ENCODE measurements around the gene ZDHHC14.
A peak's percentile ranks its signal among the peaks of the same experiment; 100 is the strongest.
"Not testable (repeated sequence)": the region's sequence is repeated elsewhere in the genome, so short reads cannot be mapped to it uniquely, and the experiment has no call there.

Gene ZDHHC14

DNA sequence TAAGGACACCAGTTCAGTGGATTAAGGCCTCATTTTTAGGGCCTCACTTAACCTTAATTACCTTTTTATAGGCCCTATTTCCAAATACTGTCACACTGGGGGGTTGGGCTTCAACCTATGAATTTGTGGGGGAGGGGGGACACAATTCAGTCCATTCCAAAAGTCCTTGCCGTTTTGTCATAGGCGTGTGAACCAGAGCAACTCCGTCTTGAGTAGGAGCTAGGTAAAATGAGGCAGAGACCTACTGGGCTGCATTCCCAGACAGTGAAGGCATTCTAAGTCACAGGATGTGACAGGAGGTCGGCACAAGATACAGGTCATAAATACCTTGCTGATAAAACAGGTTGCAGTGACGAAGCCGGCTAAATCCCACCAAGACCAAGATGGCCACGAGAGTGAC is 328.6 kb downstream of the ZDHHC14 start:
- no peak for DNase-seq

DNA sequence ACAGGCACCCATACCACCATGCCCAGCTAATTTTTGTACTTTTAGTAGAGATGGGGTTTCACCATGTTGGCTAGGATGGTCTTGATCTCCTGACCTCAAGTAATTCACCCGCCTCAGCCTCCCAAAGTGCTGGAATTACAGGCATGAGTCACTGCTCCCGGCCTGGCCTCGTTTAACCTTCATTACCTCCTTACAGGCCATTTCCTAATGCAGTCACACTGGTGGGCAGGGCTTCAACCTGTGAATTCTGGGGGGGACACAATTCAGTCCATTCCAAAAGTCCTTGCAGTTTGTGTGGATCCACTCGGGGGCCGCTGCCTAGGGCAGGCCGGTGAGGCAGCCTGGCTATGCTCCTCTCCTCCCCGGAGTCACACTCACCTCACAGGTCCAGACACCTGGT is 329.6 kb downstream of the ZDHHC14 start:
- DNase-seq, result no peak

DNA sequence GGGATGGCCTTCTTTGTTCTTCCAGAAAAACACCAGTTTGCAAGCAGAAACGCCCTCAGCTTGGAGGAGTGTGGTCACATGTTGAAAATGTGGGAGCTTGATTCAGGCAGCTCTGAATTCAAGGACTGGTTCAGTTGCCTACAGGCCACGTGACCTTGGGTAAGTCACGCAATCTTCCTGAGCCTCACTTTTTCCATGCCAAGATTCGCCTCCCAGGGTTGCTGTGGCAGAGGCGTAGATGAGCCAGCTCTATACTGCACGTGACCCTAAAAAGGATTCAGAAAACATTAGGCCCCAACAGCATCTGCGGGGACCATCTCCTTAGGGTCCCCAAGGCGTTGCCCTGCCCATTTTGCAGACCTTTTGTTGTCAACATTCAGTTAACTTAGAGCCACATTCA is 330.1 kb downstream of the ZDHHC14 start:
- no peak for DNase-seq

DNA sequence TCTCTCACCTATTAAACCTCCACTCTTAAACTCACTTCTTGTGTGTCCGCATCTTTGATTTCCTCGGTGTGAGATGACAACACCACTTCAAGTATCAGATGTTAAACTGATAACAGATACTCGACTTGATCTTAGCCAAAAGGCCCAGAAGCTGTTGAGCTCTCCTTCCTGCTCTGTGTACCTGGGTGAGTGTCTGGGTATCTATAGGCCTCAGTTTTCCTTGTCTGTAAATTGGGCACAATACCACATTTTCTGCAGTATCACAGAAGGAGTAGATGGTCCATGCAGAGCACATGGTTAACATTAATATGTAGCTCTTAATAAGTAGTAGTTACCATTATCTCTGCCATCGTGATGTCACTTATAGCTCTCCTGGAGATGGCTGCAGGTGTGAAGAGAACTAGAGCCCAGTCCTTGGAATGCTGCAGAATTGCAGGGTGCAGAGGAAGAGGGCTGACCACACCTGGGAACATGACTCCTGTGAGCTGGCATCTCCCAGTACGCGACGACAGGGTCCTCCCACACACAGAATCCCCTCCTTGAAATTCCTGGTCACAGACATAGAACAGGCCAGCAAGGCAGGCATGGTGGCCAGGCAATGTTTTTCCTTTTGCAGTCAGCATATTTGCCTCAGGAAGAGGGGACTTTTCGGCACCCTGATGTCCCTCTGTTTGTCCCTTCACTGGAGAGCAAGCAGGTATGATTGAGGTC is 331.8 kb downstream of the ZDHHC14 start:
- no peak for DNase-seq

DNA sequence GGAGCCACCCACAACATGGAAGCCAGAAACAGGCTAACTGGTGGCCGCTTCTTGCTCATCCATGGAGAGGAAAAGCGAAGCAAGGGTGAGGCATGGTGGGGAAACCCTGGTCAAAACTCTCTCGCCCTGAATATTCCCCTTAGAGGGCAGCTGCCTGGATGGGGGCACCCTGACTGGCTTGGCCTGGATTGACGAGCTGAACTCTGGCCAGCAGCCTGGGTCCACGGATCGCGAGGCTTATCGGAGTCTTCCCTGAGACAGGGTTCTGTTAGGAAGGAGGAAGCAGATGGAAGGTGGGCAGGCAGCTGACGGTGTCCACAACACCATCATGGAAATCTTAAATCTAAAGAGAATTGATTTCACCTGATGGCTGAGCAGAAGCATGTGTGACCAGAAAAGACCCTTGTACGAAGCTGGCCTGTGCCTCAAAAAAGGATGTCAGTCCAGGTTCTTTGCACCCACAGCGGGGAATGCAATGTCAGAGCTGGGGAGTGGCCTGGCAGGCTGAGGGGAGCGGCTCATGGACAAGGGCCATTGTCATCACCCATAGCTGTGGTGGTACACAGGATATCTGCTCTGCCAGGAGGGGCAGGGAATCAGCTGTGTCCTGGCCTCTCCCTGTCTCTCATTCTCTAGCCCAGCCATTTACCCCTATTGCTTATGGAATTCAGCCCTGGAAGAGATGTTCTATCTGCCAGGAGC is 332.6 kb downstream of the ZDHHC14 start:
- DNase-seq, result no peak

DNA sequence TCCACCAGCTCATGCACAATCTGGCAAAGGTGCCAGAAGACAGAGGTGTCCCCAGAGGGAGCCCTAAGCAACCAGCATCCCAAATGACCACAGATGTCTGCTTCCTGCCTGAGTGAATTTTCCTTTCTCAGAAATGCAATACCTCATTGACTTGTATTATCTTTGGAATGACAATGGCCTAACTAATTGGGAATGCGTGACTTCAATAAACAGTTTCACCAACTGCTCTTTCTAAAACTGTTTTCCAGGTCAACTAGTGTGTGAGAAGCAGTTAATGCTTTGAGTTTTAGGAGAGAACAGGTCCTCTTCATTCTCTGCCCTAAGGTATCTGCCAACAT is 333.1 kb downstream of the ZDHHC14 start:
- DNase-seq, result no peak

DNA sequence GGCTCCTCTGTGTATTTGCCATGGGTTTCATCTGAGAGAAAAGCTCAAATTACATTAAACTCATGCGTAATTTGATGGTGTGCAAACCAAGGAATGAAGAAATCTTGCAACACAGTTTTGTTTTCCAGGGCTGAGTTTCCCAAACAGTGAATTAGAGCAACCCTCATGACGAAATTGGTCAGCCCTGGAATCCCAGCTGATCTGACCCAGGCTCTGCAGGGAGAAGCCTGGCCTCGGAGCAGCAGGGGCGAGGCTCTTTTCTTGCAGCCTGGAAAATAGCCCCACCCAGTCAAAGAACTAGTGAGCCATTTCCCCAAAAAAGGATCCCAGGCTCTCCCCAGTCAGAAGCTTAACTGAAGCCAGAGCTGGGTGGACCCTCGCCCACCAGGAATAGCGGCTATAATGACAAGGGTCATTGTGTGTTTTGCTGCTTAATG is 334.8 kb downstream of the ZDHHC14 start:
- no peak for DNase-seq

DNA sequence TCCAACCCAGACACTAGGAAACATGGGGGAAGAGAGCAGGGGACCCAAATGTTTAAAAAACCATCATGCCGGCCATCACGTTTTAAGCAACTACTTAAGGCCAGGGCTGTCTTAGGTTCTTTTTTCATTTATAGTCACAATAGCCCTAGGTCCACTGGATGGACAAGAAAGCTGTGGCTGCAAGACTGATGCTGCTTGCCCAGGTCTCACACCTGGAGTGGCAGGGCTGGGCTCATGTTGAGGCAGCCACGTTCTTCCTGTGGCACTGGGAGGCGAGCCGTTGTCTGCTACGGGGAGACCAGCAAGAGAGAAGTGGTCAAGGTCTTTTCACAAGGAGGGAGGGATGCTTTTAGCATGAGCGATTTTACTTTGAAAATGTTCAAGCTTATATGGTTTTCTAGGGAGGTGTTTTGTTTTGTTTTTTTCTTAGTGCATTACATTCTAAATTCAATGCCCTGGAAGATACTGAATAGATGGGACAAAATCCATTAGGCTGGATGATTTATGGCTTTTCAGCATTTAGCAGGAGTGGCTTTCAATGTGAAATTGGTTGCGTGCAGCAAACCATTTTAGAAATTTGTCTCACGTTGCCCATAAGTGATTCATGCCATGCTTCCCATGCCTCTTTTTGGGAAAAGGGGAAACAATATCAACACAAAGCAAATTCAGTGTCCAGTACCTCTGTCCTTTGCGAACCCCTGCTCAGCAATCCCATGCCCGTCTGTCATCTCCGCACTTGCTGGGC is 335.4 kb downstream of the ZDHHC14 start:
- no peak for DNase-seq

DNA sequence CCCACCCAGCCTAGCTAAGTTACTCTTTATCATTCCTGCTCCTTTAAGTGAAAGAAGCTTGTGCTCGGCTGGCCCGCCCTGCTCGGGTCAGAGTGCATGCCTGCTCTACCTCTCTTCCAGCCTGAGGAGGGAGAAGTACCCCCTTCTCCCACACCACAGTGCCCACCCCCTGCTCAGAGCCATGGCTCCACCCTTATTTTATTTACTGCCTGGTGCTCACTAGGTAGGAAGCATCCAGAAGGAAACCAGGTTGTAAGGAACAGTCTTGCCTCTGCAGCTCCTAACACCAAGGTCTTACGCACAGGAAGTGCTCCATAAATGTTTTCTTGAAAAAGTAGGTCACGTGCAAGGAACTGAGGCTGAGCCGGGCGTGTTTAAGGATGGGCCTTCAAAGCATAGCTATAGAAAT is 336.4 kb downstream of the ZDHHC14 start:
- no peak for DNase-seq

DNA sequence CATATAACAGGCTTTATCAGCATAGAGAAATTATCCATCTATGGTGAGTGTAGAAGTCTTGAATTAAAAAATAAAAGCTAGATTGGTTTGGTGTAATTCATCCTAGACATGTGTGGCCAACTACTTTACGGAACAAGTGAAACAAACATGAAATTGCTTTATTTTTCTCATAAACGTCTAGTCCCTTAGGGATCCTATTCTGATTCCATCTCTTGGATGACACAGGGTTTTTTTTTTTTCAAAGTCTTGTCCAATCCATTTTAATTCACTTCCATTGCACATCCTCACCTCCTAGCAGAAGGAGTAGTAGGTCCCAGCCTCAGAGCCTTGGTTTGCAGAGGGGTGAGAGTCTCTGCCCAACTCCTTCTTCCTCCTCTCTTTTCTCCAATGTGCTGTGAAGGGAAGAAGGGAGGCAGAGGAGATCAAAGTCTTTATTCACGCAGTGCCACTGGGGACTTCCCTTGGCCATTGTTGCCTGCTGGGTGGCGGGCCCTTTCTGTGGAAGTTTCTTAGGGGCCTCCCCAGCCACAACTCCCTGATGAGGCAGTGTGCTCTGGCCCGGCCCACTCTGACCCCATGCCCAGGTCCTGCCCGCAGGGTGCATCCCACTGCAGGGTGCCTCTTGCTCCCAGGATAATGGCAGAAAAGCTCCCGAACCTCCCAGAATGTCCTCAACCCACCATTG is 337.7 kb downstream of the ZDHHC14 start:
- no peak for DNase-seq

DNA sequence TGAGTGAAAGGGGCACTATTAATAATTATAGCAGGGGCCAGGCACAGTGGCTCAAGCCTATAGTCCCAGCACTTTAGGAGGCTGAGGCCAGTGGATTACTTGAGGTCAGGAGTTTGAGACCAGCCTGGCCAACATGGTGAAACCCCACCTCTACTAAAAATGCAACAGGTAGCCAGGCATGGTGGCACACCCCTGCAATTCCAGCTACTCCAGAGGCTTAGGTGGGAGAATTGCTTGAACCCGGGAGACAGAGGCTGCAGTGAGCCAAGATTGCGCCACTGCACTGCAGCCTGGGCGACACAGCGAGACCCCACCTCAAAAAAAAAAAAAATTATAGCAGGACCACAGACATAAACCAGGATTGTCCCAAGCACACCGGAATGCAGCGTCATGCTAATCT is 340.0 kb downstream of the ZDHHC14 start:
- DNase-seq, result not testable (repeated sequence)

DNA sequence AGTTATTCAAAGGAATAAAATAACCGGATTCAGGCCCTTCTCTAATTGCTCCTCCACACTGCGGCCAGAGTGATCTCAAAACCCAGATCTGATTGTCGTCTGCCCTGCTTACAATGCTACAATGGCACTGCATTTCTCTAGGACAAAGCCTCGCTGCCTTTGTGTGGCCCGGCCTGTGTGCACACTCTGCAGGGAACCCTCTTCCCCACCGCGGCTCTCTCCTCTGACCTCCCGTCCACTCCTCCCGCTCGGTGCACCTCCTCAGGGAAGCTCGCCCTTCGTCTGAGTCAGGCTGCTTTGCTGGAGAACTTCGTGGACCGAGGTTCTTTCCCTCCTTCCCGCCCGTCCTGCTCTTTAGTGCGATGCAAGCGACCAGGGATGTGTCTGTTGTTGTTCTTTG is 340.4 kb downstream of the ZDHHC14 start:
- no peak for DNase-seq

DNA sequence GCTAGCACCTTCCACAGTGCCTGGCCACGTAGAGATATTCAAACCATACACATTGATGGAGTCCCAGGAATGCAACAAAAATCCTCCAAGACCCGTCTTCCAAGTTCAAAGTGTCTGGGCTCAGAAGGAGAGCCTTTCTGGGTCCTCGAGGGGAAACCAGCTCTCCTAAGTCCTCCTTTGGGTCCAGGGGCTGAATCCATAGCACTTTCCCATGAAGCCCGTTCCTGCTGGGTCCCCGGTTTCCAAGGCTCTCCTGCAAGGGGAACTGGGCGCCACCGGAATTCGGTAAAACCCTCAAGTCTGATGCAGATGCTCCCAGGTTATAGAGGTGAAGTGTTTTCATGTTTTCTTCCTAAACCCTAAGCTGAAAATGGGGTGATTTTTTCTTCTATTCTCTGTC is 340.8 kb downstream of the ZDHHC14 start:
- no peak for DNase-seq

DNA sequence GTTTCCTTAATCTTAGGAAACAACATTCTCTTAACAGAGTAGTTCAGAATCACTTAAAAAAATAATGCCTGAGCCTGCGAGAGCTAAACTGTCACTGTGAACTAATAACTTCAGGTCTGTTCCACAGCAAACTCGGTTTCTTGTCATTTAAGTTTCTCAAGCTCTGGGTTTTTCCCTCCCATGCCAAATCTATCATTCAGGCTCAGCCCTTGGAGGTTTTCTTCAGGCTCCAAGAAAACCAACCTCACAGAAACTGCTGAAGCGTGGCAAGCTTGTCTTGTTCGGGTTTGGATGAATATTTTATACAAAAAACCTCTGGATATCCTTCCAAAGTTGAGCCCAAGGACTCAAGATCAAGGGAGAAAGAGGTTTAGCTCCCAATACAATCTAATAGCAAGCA is 342.4 kb downstream of the ZDHHC14 start:
- DNase-seq, result no peak

DNA sequence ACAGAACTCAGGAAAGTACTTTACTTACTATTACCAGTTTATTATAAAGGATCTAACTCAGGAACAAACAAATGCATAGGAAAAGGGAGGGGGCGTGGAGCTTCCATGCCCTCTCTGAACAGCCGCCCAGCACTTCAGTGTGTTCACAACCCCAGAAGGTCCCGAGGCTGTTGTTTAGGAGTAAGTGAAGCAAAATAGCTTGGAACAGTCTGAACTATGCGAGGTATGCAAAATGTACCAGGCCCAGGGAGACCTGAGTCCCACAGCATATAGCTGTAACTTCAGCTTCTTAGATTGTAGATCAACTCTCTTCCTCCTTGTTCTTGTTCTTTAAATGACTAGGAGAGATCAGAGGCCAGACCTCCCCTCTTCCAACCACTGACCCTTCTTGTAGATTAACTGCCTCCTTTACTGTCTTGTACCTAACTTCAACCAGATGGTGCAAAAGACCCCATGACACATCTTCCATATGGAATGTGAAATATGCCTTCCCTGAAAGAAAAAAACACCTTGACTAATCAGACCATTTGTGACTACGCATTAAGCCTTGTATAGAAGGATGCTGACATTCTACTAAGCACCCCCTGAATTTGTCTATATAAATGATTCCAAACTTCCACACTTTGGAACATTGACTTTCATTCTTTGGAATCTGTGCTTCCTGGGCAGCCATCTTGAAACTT is 343.3 kb downstream of the ZDHHC14 start:
- DNase-seq, result no peak

DNA sequence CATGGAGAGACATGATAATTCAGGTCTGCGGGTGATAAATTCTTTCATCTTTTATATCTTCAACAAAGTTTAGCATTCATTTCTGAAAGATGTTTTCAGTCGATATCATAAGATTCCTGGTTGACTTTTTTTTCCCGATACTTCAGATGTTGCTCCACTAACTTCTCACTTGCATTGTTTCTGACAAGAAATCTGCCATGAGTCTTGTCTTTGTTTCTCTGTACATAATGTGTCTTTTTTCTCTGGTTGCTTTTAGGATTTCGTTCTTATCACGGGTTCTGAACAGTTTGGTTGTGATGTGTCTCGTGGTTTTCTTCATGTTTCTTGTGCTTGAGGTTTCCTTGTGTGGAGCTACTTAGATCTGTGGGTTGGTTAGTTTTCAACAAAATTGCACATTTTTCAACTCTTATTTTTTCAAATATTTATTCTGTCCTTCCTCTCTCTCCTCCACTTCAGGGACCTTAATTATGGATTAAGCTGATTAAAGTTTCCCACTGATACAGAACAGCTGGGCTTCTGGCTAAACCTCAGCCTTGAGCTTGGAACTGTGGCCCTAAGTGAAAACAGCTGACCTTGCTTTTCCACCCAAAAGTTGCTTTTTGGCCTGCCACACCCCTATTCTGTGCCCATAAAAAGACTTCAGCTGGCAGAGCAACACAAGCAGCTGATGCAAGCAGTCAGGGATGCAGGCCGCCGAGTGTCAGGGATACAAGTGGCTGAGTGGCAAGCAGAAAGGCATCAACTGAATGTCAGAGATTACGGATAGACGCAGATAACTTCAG is 344.2 kb downstream of the ZDHHC14 start:
- peak; percentile 58 for DNase-seq

DNA sequence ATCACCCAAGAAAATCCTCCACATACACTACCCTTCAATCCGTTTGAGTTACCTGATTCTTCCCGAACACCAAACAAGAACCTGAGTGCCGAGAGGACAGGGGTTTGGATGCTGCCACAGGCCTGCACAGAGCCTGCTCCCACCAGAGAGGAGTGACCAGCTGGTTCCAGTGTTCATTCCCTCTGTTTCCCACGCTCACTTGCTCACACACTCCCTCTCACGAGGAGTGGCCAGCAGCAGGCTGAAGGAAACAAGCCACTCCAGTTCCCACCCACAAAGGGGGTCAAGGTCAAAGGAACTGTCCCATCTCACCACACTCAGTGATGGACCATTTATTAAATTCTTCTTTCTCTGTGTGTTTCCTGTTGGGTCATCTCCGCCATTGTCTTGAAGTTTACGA is 344.8 kb downstream of the ZDHHC14 start:
- DNase-seq, result no peak

DNA sequence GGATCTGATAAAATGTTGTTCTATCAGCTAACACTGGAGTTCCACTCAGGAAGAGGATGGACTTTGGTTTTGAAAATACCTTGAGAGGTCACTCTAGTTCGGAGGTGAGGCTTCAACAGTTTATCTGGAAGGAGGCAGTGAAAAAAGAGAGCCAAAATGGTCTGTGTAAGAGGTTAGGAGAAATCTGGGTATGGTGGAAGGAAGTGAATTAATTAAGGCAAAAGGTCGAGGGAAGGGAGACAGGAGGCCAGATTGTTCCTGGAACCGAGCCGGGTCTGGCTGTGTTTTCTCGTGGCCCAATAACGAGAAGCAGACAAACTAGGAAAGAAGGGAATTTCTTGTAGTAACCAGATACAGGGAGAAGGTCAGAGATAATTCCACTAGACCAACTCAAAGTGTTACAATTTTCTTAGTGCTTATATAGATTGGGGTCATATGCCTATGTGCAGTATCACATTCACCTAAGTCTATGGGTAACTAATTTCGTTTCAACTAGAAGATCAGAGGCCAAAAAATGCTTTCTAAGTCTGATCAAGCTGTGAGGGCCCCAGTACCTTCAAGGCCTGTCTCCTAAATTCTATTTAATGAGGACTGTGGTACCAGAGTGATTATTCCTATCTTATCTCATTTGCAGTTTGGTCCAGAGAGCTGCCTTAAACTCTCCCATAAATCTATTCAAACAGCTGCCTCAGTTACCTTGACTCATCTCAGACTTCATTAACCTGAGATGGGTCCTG is 346.1 kb downstream of the ZDHHC14 start:
- DNase-seq, result no peak
